Adrenal gland (tissue), 12 donors: ENCODE results near the gene GIMAP5. TPM values are rescaled to one million over a fixed set of nuclear protein-coding genes. Genes with fewer than 3 reads are reported as not detected.

Experiments used
- DNase-seq, 7 donors: peaks; one replicate each; pipeline ENCODE4 v3.0.0-alpha.2; 2019 to 2020
- H3K27ac ChIP-seq, 5 donors: fragments of 200-600 bp; sonication (generic) in 4 of 5; 1 replicate in 3 of 5; 2 replicates in 2 of 5; pipeline versions ENCODE4 v1.5.1 to v1.8.0; 2016 to 2020; ENCODE audit warnings: mild to moderate bottlenecking in 1 of 5
- H3K27me3 ChIP-seq: fragments of 200-600 bp; 2 replicates; pipeline ENCODE4 v1.8.0; 2021
- H3K36me3 ChIP-seq, 2 donors: fragments of 200-600 bp; replicated peaks in 1 of 2; 1 replicate in 1 of 2; 2 replicates in 1 of 2; pipeline versions ENCODE4 v1.5.1 to v1.8.0; 2018 to 2022
- H3K4me1 ChIP-seq, 2 donors: fragments of 200-600 bp; replicated peaks in 1 of 2; 1 replicate in 1 of 2; 2 replicates in 1 of 2; pipeline versions ENCODE4 v1.5.1 to v1.8.0; 2018 to 2021
- H3K4me3 ChIP-seq, 4 donors: fragments of 200-600 bp; sonication (generic) in 3 of 4; one replicate each; pipeline ENCODE4 v1.5.1; 2016 to 2018
- H3K9me3 ChIP-seq, 3 donors: fragments of 200-600 bp; sonication (generic) in 1 of 3; replicated peaks in 1 of 3; 1 replicate in 2 of 3; 2 replicates in 1 of 3; pipeline versions ENCODE4 v1.5.1 to v1.8.0; 2016 to 2021
- POLR2A ChIP-seq, 2 donors: fragments of 450-650 bp; IDR thresholded peaks; one replicate each; pipeline ENCODE4 v1.6.1; 2017; ENCODE audit warnings: antibody characterized with exemption in 2 of 2, mild to moderate bottlenecking in 2 of 2, moderate library complexity in 1 of 2
- WGBS, 4 donors: extraction: QIAGEN DNeasy Blood & Tissue Kit in 2 of 4; methylation state at CpG; one replicate each; pipeline versions ENCODE4 v1.1.5 to v1.1.7; 2013 to 2017; 5-methylcytosine and 5-hydroxymethylcytosine counted together
- intact Hi-C, 2 donors: fragments of 100-400 bp; cut with DNase I; formaldehyde crosslinking; loops; one replicate each; pipeline versions ENCODE4 v1.14.1 to v1.15.0; 2022 to 2023
- polyA plus RNA-seq, 3 donors: library from polyadenylated mRNA; stranded (reverse); fragments of 200-250 nt in 2 of 3; fragments of 350-450 nt in 1 of 3; fragmentation: Illumina TruSeq in 1 of 3; extraction: RNeasy Lipid Tissue Mini Kit (QIAGEN cat#74804) in 1 of 3; gene quantifications; one replicate each; pipeline ENCODE4 v1.2.3, GENCODE V29; 2013 to 2014
- total RNA-seq, 9 donors: library from RNA; depleted of rRNA in 4 of 9; stranded (reverse); fragments of >200 nt in 4 of 9; fragments of 120-200 nt in 1 of 9; fragmentation: NEBNext Ultra II Directional in 1 of 9; extraction: Animal tissue kit (Norgen Biotek cat#: 25700) in 1 of 9; gene quantifications; one replicate each; pipeline versions ENCODE4 v1.1.0 to v1.2.4, GENCODE V29; 2013 to 2023
- TF ChIP-seq, protein P1 (sequence below), 6 experiments: fragments of 450-650 bp in 4 of 6; fragments of 200-600 bp in 2 of 6; sonication (generic) in 1 of 6; IDR thresholded peaks; 1 replicate in 5 of 6; 2 replicates in 1 of 6; pipeline versions ENCODE4 v1.5.1 to v1.8.0; 2016 to 2021; ENCODE audit warnings: antibody characterized with exemption in 6 of 6, mild to moderate bottlenecking in 2 of 6, moderate library complexity in 1 of 6
- donor health status: healthy with polysubstance abuse.
- donor health status: Bipolar disorder and iron deficiency.
- donor health status: DM: yes; HTN: yes; CAD: no.
- donor health status: DM: no; HTN: no; CAD: no.
- donor health status: DM: no; HTN: no; CAD: no.
- donor health status: DM: yes; HTN: yes; CAD: no.

Gene GIMAP5
- total and polyA plus RNA-seq, 12 donors, result 7.9 to 65.0 (median 19.2) TPM

DNA sequence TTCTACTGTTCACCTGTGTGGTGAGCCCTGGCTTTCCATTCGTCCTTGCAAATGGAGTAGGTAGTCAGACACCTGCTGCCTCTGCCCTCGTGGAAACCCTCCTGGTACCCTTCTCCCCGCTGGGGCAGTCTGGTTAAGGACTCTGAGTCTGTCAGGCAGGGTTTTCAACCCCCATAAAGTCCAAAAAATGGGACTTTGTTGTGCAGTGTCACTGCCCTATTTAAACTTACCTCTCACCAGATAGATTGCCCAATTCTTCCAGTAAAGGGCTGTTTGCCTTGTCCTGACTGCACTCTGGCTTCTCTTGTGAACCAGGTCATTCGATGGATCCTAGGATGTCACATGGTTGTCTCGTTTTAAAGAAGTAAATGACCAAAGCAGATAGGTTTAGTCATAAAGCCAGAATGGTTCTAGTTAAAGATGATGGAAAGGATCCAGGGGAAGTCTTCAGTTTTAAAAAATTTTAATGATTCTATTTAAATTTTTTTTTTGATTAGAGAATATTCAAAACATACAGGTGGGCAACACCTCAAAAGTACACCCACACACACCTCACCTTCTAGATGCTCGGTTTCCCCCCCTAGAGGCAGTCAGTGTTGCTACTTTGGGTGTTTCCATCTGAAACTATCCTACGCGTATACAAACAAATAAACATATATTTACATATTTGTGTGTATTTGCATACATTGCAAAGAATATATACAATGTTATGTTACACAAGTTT, 41.0 kb downstream of the GIMAP5 start:
- TF ChIP-seq, protein P1, sequence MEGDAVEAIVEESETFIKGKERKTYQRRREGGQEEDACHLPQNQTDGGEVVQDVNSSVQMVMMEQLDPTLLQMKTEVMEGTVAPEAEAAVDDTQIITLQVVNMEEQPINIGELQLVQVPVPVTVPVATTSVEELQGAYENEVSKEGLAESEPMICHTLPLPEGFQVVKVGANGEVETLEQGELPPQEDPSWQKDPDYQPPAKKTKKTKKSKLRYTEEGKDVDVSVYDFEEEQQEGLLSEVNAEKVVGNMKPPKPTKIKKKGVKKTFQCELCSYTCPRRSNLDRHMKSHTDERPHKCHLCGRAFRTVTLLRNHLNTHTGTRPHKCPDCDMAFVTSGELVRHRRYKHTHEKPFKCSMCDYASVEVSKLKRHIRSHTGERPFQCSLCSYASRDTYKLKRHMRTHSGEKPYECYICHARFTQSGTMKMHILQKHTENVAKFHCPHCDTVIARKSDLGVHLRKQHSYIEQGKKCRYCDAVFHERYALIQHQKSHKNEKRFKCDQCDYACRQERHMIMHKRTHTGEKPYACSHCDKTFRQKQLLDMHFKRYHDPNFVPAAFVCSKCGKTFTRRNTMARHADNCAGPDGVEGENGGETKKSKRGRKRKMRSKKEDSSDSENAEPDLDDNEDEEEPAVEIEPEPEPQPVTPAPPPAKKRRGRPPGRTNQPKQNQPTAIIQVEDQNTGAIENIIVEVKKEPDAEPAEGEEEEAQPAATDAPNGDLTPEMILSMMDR (IDR thresholded peaks at IDR 0.05), result no peak
- no peak for TF ChIP-seq POLR2A (IDR thresholded peaks at IDR 0.05)
- intact Hi-C loops, result loop anchor here in 1 of 2 donors (2.0 kb wide), 1 partner anchor 97 kb away; no protein-coding TSS in a partner anchor
- 42 to 50% (median 45%) methylated on average over 8 of the region's 8 CpGs for WGBS, 4 donors

GRCh38 chr7:150778738-150779301, 41.6 kb downstream of the GIMAP5 start:
- intact Hi-C loops, result loop anchor here in 1 of 2 donors (2.0 kb wide), 1 partner anchor 96 kb away; no protein-coding TSS in a partner anchor
- peaks cover 0 to 4% of the 10 kb centered on the region in 2 donors for H3K4me1 ChIP-seq
- H3K27ac ChIP-seq, result no peak overlapping the region
- WGBS, 4 donors, result 6 to 7% (median 6%) methylated on average over 12 of the region's 12 CpGs
- no peaks in the 10 kb centered on the region for H3K9me3 ChIP-seq
- DNase-seq, result peak; percentile 70 to 96 (median 88)
- H3K36me3 ChIP-seq, result no peaks in the 10 kb centered on the region
- no peak overlapping the region for H3K4me3 ChIP-seq
- no peaks in the 10 kb centered on the region for H3K27me3 ChIP-seq
- no peak for TF ChIP-seq POLR2A (IDR thresholded peaks at IDR 0.05)
- TF ChIP-seq, protein P1 (IDR thresholded peaks at IDR 0.05), result peak; percentile 82 to 93 (median 89)

More for the DNA sequence above, 41.0 kb downstream of the GIMAP5 start:
- DNase-seq, result no peak
- no peaks in the 10 kb centered on the region for H3K36me3 ChIP-seq
- H3K4me1 ChIP-seq, result peaks cover 0 to 4% of the 10 kb centered on the region in 2 donors
- H3K27ac ChIP-seq, result no peak overlapping the region
- no peaks in the 10 kb centered on the region for H3K27me3 ChIP-seq
- H3K9me3 ChIP-seq, result no peaks in the 10 kb centered on the region
- H3K4me3 ChIP-seq, result no peak overlapping the region

GRCh38 chr7:150780292-150780691, 43.1 kb downstream of the GIMAP5 start:
- Histone ChIP-seq H3K4me3 (no peak overlapping the region), H3K9me3 (no peaks in the 10 kb centered on the region), H3K27me3 (no peaks in the 10 kb centered on the region), H3K36me3 (no peaks in the 10 kb centered on the region), H3K4me1 (peaks cover 0 to 4% of the 10 kb centered on the region in 2 donors), H3K27ac (no peak overlapping the region)
- intact Hi-C loops, result loop anchor here (10.0 kb wide), 2 partner anchors 95 to 205 kb away; no protein-coding TSS in a partner anchor
- DNase-seq, result no peak
- 52 to 64% (median 57%) methylated on average over 3 of the region's 3 CpGs for WGBS, 4 donors
- no peak for TF ChIP-seq POLR2A (IDR thresholded peaks at IDR 0.05)
- TF ChIP-seq, protein P1 (IDR thresholded peaks at IDR 0.05), result no peak

GRCh38 chr7:150781103-150781502, 43.9 kb downstream of the GIMAP5 start:
- Histone ChIP-seq H3K4me3 (no peak overlapping the region), H3K27ac (no peak overlapping the region), H3K4me1 (peaks cover 0 to 4% of the 10 kb centered on the region in 2 donors), H3K36me3 (no peaks in the 10 kb centered on the region), H3K9me3 (no peaks in the 10 kb centered on the region), H3K27me3 (no peaks in the 10 kb centered on the region)
- intact Hi-C loops, result loop anchor here (10.0 kb wide), 2 partner anchors 94 to 204 kb away; no protein-coding TSS in a partner anchor
- DNase-seq, result no peak
- WGBS, 4 donors, result 37 to 47% (median 43%) methylated on average over 3 of the region's 3 CpGs
- TF ChIP-seq, protein P1 (IDR thresholded peaks at IDR 0.05), result no peak
- TF ChIP-seq POLR2A (IDR thresholded peaks at IDR 0.05), result no peak
